BLaER1 treated with 17β-estradiol and CSF1 and Interleukin-3, amounts not matched to agents 10 nM and 100 nM (cell line): ENCODE results near the gene TFF2.

Experiments used
- H3K27ac ChIP-seq, 11 experiments: shearing (Covaris generic); formaldehyde crosslinking; 2 replicates each; pipeline ENCODE4 v1.8.1; 2022
- H3K27me3 ChIP-seq, 11 experiments: shearing (Covaris generic); formaldehyde crosslinking; 2 replicates each; pipeline ENCODE4 v1.8.1; 2022
- H3K36me3 ChIP-seq, 11 experiments: shearing (Covaris generic); formaldehyde crosslinking; 2 replicates each; pipeline ENCODE4 v1.8.1; 2022
- H3K4me1 ChIP-seq, 10 experiments: shearing (Covaris generic); formaldehyde crosslinking; 2 replicates each; pipeline ENCODE4 v1.8.1; 2022
- H3K4me2 ChIP-seq, 11 experiments: shearing (Covaris generic); formaldehyde crosslinking; 2 replicates each; pipeline ENCODE4 v1.8.1; 2022
- H3K4me3 ChIP-seq, 10 experiments: shearing (Covaris generic); formaldehyde crosslinking; 2 replicates each; pipeline ENCODE4 v1.8.1; 2022
- H3K9ac ChIP-seq, 11 experiments: shearing (Covaris generic); formaldehyde crosslinking; 2 replicates each; pipeline ENCODE4 v1.8.1; 2022
- H3K9me3 ChIP-seq, 11 experiments: shearing (Covaris generic); formaldehyde crosslinking; replicated peaks in 1 of 11; 2 replicates each; pipeline ENCODE4 v1.8.1; 2022
- H4K20me1 ChIP-seq, 11 experiments: shearing (Covaris generic); formaldehyde crosslinking; 2 replicates each; pipeline ENCODE4 v1.8.1; 2022
- Cebpa-rat ChIP-seq, 11 experiments: shearing (Covaris generic); IDR thresholded peaks; 2 replicates each; pipeline ENCODE4 v1.8.1; 2022

The TFF2 gene

GRCh38 chr21:42331660-42332059, 19.1 kb downstream of the TFF2 start:
- H3K9ac ChIP-seq = no peak overlapping the region
- no peaks in the 10 kb centered on the region for H3K4me1 ChIP-seq

GRCh38 chr21:42330380-42331371, 20.1 kb downstream of the TFF2 start:
- H3K4me3 ChIP-seq = no peak overlapping the region
- no peak for TF ChIP-seq Cebpa-rat (IDR thresholded peaks at IDR 0.05)
- H3K4me1 ChIP-seq = no peaks in the 10 kb centered on the region
- no peak overlapping the region for H3K9ac ChIP-seq
- H3K27ac ChIP-seq = no peak overlapping the region
- no peak overlapping the region for H3K4me2 ChIP-seq
- no peaks in the 10 kb centered on the region for H4K20me1 ChIP-seq
- H3K36me3 ChIP-seq = no peaks in the 10 kb centered on the region
- no peaks in the 10 kb centered on the region for H3K27me3 ChIP-seq
- peaks cover 7 to 21% (median 16%) of the 10 kb centered on the region in 11 experiments for H3K9me3 ChIP-seq

More at GRCh38 chr21:42331660-42332059, 19.1 kb downstream of the TFF2 start:
- Histone ChIP-seq H3K4me3 (no peak overlapping the region), H3K27ac (no peak overlapping the region), H4K20me1 (no peaks in the 10 kb centered on the region), H3K36me3 (no peaks in the 10 kb centered on the region), H3K27me3 (no peaks in the 10 kb centered on the region), H3K4me2 (no peak overlapping the region), H3K9me3 (peaks cover 5 to 20% (median 14%) of the 10 kb centered on the region in 11 experiments; a peak in 17 of 22 replicates)
- TF ChIP-seq Cebpa-rat (IDR thresholded peaks at IDR 0.05) = no peak

GRCh38 chr21:42324896-42325295, 25.9 kb downstream of the TFF2 start:
- Histone ChIP-seq H3K27ac (no peak overlapping the region), H4K20me1 (no peaks in the 10 kb centered on the region), H3K4me1 (peaks cover 4 to 15% (median 10%) of the 10 kb centered on the region in 10 experiments), H3K9ac (no peak overlapping the region), H3K4me3 (no peak overlapping the region), H3K36me3 (no peaks in the 10 kb centered on the region), H3K9me3 (peaks cover 7 to 17% (median 10%) of the 10 kb centered on the region in 11 experiments; a peak in 20 of 22 replicates), H3K27me3 (no peaks in the 10 kb centered on the region), H3K4me2 (no peak overlapping the region)
- TF ChIP-seq Cebpa-rat (IDR thresholded peaks at IDR 0.05) = no peak

- peak overlapping the region in 4 of 11 experiments; percentile 52 to 85 (median 84); a peak in 6 of 22 replicates for H3K27ac ChIP-seq
- no peaks in the 10 kb centered on the region for H3K27me3 ChIP-seq
- H3K4me1 ChIP-seq = peaks cover 15 to 46% (median 41%) of the 10 kb centered on the region in 10 experiments
- no peaks in the 10 kb centered on the region for H4K20me1 ChIP-seq
- peaks cover 7 to 17% (median 10%) of the 10 kb centered on the region in 11 experiments; a peak in 20 of 22 replicates for H3K9me3 ChIP-seq
- H3K4me2 ChIP-seq = no peak overlapping the region
- H3K4me3 ChIP-seq = no peak overlapping the region
- no peak for TF ChIP-seq Cebpa-rat (IDR thresholded peaks at IDR 0.05)
- H3K9ac ChIP-seq = no peak overlapping the region
- H3K36me3 ChIP-seq = no peaks in the 10 kb centered on the region
These were observed 28.9 kb downstream of the TFF2 start for GRCh38 chr21:42321845-42322244.

- Histone ChIP-seq H3K9me3 (peaks cover 7 to 17% (median 10%) of the 10 kb centered on the region in 11 experiments; a peak in 20 of 22 replicates), H3K27ac (peak overlapping the region in 4 of 11 experiments; percentile 52 to 85 (median 84); a peak in 7 of 22 replicates), H3K4me2 (peak overlapping the region in 4 of 11 experiments; percentile 78 to 94 (median 91); a peak in 3 of 22 replicates), H3K9ac (no peak overlapping the region; a peak in 1 of 22 replicates), H3K27me3 (no peaks in the 10 kb centered on the region), H3K4me3 (no peak overlapping the region), H3K4me1 (peaks cover 15 to 52% (median 47%) of the 10 kb centered on the region in 10 experiments), H3K36me3 (no peaks in the 10 kb centered on the region), H4K20me1 (no peaks in the 10 kb centered on the region)
- no peak for TF ChIP-seq Cebpa-rat (IDR thresholded peaks at IDR 0.05)
These were observed 29.6 kb downstream of the TFF2 start for GRCh38 chr21:42321231-42321630.

- H3K9me3 ChIP-seq = peaks cover 5 to 17% (median 8%) of the 10 kb centered on the region in 11 experiments; a peak in 20 of 22 replicates
- no peak overlapping the region for H3K4me3 ChIP-seq
- peaks cover 15 to 56% (median 48%) of the 10 kb centered on the region in 10 experiments for H3K4me1 ChIP-seq
- no peak for TF ChIP-seq Cebpa-rat (IDR thresholded peaks at IDR 0.05)
- no peaks in the 10 kb centered on the region for H4K20me1 ChIP-seq
- no peaks in the 10 kb centered on the region for H3K27me3 ChIP-seq
- peak overlapping the region in 6 of 11 experiments; percentile 75 to 94 (median 86); a peak in 11 of 22 replicates for H3K4me2 ChIP-seq
- H3K9ac ChIP-seq = no peak overlapping the region; a peak in 2 of 22 replicates
- H3K36me3 ChIP-seq = no peaks in the 10 kb centered on the region
- peak overlapping the region in 4 of 11 experiments; percentile 52 to 85 (median 84); a peak in 7 of 22 replicates for H3K27ac ChIP-seq
These were observed 30.0 kb downstream of the TFF2 start for GRCh38 chr21:42320791-42321190.

GRCh38 chr21:42319851-42320572, 30.8 kb downstream of the TFF2 start:
- Histone ChIP-seq H3K36me3 (no peaks in the 10 kb centered on the region), H4K20me1 (no peaks in the 10 kb centered on the region; a peak in 1 of 22 replicates), H3K9me3 (peaks cover 0 to 9% (median under 1%) of the 10 kb centered on the region in 11 experiments; a peak in 8 of 22 replicates), H3K9ac (peak overlapping the region in 5 of 11 experiments; percentile 7 to 75 (median 67); a peak in 7 of 22 replicates), H3K4me3 (peak overlapping the region in 1 of 10 experiments; percentile 26; a peak in 1 of 20 replicates), H3K4me2 (peak overlapping the region; percentile 72 to 94 (median 84)), H3K27ac (peak overlapping the region in 8 of 11 experiments; percentile 16 to 85 (median 60); a peak in 14 of 22 replicates), H3K27me3 (no peaks in the 10 kb centered on the region), H3K4me1 (peaks cover 15 to 64% (median 54%) of the 10 kb centered on the region in 10 experiments)
- TF ChIP-seq Cebpa-rat (IDR thresholded peaks at IDR 0.05) = no peak

- Histone ChIP-seq H3K9me3 (0 out of 22 replicates have a peak, but pooled peaks cover 0 to 4% (median 0%) of the 10 kb centered on the region in 11 experiments), H3K4me3 (peak overlapping the region in 1 of 10 experiments; percentile 26; a peak in 1 of 20 replicates), H3K27ac (peak overlapping the region in 8 of 11 experiments; percentile 16 to 85 (median 60); a peak in 14 of 22 replicates), H3K27me3 (peaks cover 0 to under 1% (median 0%) of the 10 kb centered on the region in 11 experiments; a peak in 1 of 22 replicates), H3K9ac (peak overlapping the region in 4 of 11 experiments; percentile 57 to 75 (median 70); a peak in 7 of 22 replicates), H4K20me1 (no peaks in the 10 kb centered on the region; a peak in 1 of 22 replicates), H3K4me2 (peak overlapping the region; percentile 72 to 94 (median 84)), H3K4me1 (peaks cover 15 to 71% (median 59%) of the 10 kb centered on the region in 10 experiments), H3K36me3 (no peaks in the 10 kb centered on the region)
- TF ChIP-seq Cebpa-rat (IDR thresholded peaks at IDR 0.05) = peak in 1 of 11 experiments; percentile 68; a peak in 2 of 22 replicates
These were observed 31.4 kb downstream of the TFF2 start for GRCh38 chr21:42319376-42319775.
